Kidney glomerular epithelial cell (primary cell): ENCODE measurements around the gene PRKG1.
"Not testable (repeated sequence)": the region's sequence is repeated elsewhere in the genome, so short reads cannot be mapped to it uniquely, and the experiment has no call there.

ENCODE experiments used
- DNase-seq: peaks from one replicate; lab custom pipeline; 2025; lab: John Stamatoyannopoulos, UW

Gene PRKG1

GRCh38 chr10:51377932-51378599 lies 303.8 kb downstream of the PRKG1 start:
- DNase-seq, result no peak

GRCh38 chr10:51382181-51382580 lies 307.9 kb downstream of the PRKG1 start:
- no peak for DNase-seq

- DNase-seq, result no peak
These were observed 310.7 kb downstream of the PRKG1 start for GRCh38 chr10:51384971-51385370.

GRCh38 chr10:51386248-51386885 lies 312.1 kb downstream of the PRKG1 start:
- no peak for DNase-seq

- peak; percentile 89 for DNase-seq
These were observed 315.4 kb downstream of the PRKG1 start for GRCh38 chr10:51389415-51390321.

GRCh38 chr10:51393006-51393405 lies 318.7 kb downstream of the PRKG1 start:
- not testable (repeated sequence) for DNase-seq

- peak; percentile 13 for DNase-seq
These were observed 319.8 kb downstream of the PRKG1 start for GRCh38 chr10:51394039-51394438.

- DNase-seq, result no peak
These were observed 323.0 kb downstream of the PRKG1 start for GRCh38 chr10:51397244-51397643.

- DNase-seq, result peak; percentile 49
These were observed 323.4 kb downstream of the PRKG1 start for GRCh38 chr10:51397695-51398094.

- DNase-seq, result no peak
These were observed 325.6 kb downstream of the PRKG1 start for GRCh38 chr10:51399840-51400239.

GRCh38 chr10:51400392-51401096 lies 326.3 kb downstream of the PRKG1 start:
- DNase-seq, result no peak

- no peak for DNase-seq
These were observed 329.2 kb downstream of the PRKG1 start for GRCh38 chr10:51403521-51403920.

- DNase-seq, result no peak
These were observed 331.5 kb downstream of the PRKG1 start for GRCh38 chr10:51405580-51406351.

- DNase-seq, result no peak
These were observed 332.3 kb downstream of the PRKG1 start for GRCh38 chr10:51406581-51406980.

- DNase-seq, result no peak
These were observed 342.2 kb downstream of the PRKG1 start for GRCh38 chr10:51416494-51416893.

GRCh38 chr10:51419196-51420093 lies 345.2 kb downstream of the PRKG1 start:
- DNase-seq, result no peak

- DNase-seq, result no peak
These were observed 347.6 kb downstream of the PRKG1 start for GRCh38 chr10:51421853-51422252.

GRCh38 chr10:51422311-51423120 lies 348.2 kb downstream of the PRKG1 start:
- DNase-seq, result peak; percentile 41

GRCh38 chr10:51423121-51423452 lies 348.8 kb downstream of the PRKG1 start:
- no peak for DNase-seq

- no peak for DNase-seq
These were observed 351.1 kb downstream of the PRKG1 start for GRCh38 chr10:51425431-51425830.
